Measurements from ENCODE around the gene NBPF9. TPM values are rescaled to one million over a fixed set of nuclear protein-coding genes. Genes with fewer than 3 reads are reported as not detected.
"Not testable (repeated sequence)": the region's sequence is repeated elsewhere in the genome, so short reads cannot be mapped to it uniquely, and the experiment has no call there.

NBPF9 gene
- 6.6 and 9.0 TPM in 2 replicates for total RNA-seq (2014; rRNA removed; shearing (Covaris generic))

GRCh38 chr1:149103109-149104081 is at the start of gene NBPF9:
Gene NBPF9 (minus strand): TSS chr1:149103551. CDS start chr1:149082139, 21,412 bp downstream.
- DNase-seq (ENCODE audit: low spot score): peak; percentile 6

- DNase-seq (ENCODE audit: low spot score): not testable (repeated sequence)
These were observed 46.6 kb upstream of the NBPF9 start for GRCh38 chr1:149149909-149150308.

- not testable (repeated sequence) for DNase-seq (ENCODE audit: low spot score)
These were observed 34.2 kb upstream of the NBPF9 start for GRCh38 chr1:149137585-149137984.

- DNase-seq (ENCODE audit: low spot score): not testable (repeated sequence)
These were observed 27.6 kb upstream of the NBPF9 start for GRCh38 chr1:149130938-149131337.

DNA sequence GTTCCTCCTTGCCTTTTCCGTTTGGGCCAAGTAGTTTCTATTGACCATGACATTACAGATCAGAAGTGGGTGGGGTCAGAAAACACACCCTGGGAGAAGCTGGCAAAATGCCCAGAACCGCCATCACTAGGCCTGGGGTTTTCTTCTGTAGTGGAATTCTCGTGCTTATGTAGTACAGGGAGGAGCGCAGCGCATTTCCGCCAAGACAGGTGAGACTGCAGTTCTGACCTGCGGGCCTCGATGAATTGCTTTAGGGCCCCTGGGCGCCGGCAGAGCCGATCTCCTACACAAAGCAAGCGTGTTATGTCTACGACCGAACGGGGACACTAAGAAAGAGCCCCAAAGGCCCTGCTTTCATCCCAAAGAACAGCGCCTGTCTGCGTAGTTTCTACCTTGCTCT is 25.9 kb upstream of the NBPF9 start:
- not testable (repeated sequence) for DNase-seq (ENCODE audit: low spot score)

- DNase-seq (ENCODE audit: low spot score): not testable (repeated sequence)
These were observed 23.3 kb upstream of the NBPF9 start for GRCh38 chr1:149126555-149127145.

DNA sequence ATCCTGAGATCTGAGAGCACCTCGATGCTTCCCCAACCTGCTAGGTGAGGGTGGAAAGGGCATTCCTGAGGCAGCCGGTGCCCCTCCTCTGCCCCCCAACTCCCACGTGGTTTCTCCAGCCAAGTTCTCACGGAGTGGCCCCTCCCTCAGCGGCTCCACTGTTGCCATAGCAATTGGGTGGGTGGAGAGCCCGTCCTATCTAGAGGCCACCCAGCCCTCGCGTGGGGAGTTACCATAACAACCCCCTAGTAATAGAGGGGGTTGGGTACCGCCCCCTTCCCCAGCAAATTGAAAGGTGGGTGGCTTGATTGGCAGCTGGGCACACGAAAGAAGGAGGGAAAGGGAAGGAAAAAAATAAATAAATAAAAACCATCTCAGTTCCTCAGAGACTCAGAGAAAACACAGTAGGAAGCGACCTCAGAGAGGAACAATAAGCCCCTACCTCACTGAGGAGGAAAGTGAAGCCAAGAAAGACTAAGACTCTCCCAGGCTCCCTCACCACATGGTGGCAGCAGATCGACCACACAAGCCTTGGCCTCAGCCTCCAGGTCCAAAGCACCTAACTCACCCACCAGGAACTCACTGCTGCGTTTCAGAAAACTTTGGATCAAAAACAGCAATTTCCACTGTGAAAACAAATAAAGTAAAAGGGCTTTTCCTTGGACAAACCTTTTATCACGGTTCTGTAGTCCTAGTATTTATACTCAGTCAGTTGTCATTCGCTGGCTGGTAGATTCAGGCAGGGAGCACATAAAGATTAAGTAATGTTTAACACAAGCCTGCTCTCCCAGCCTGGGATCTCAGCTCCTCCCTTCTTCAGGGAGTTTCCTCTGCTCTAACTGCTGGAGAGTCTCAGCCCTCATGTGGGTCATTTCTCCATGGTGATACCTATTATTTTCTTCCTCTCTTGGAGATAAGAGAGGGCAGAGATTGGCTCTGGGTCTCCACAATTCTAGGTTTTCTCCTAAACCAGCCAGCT is 20.9 kb upstream of the NBPF9 start:
- not testable (repeated sequence) for DNase-seq (ENCODE audit: low spot score)

- DNase-seq (ENCODE audit: low spot score): not testable (repeated sequence)
These were observed 9.5 kb upstream of the NBPF9 start for GRCh38 chr1:149112828-149113227.

GRCh38 chr1:149110343-149110742 is 7.0 kb upstream of the NBPF9 start:
- DNase-seq (ENCODE audit: low spot score): not testable (repeated sequence)

DNA sequence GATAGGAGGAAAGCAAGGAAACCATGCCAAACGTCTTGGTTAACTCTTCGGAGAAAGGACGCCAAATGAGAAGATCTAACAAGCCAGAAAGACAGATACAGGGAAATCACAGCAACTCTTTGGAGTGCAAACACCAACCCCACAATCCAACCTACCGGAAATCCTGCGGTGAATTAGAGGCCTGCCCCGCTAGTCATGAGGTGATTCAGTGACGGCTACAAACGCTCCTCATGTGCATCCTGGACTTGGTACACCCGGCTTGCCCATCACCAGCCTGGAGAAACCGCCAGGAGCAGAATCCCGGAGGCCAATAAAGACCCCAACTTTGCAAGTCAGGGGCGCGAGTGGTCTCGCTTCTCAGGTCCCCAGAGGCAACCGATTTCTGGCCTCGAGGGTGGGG is 777 bp downstream of the NBPF9 start:
- not testable (repeated sequence) for DNase-seq (ENCODE audit: low spot score)

DNA sequence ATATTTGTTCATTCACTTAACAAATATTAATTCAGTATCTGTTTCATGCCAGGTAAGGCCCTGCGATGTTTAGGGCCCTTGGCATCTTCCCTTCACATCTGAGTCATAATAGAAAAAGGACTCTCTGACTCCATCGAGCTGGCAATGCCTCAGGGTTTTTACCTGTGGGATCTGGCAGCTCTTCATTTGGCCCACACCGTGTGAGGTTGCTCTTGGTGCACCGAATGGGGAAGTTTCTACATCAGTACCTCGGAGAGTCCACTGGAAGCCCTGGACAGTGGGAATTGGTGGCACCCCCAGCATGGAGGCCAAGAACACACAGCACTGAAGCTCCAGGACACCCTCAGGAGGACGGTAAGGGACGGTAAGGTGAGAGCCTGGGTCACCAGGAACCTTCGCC is 5.1 kb downstream of the NBPF9 start:
- not testable (repeated sequence) for DNase-seq (ENCODE audit: low spot score)

- not testable (repeated sequence) for DNase-seq (ENCODE audit: low spot score)
These were observed 10.2 kb downstream of the NBPF9 start for GRCh38 chr1:149093155-149093554.

GRCh38 chr1:149075505-149076127 is 27.7 kb downstream of the NBPF9 start:
- not testable (repeated sequence) for DNase-seq (ENCODE audit: low spot score)

DNA sequence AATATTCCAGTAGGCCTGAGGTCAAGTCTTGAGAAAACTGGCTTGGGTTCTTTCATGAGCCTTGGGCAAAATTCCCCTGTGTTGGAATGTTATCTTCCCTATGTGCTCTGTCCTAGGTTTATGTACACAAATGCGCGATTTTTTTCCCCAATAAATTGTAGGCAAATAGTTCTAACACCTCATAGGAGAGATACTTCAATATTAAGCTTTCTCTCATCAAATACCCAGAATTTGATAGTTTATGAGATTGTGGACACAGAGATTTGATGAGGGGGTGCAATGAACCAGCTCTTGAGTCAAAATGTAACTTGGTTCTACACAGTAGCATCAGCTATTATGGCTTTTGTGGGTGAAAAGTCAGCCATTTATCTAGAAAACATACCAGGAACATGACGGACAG is 38.7 kb downstream of the NBPF9 start:
- not testable (repeated sequence) for DNase-seq (ENCODE audit: low spot score)

DNA sequence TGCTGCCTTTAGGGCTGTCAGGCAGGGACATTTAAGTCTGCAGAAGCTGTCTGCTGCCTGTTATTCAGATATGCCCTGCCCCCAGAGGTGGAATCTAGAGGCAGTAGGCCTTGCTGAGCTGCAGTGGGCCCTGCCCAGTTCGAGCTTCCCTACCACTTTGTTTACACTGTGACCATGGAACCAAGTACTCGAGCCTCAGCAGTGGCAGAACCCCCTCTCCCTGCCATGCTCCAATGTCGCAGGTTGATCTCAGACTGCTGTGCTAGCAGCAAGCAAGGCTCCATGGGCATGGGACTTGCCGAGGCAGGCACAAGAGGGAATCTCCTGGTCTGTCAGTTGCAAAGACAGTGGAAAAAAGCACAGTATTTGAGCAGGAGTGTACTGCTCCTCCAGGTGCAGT is 60.3 kb downstream of the NBPF9 start:
- DNase-seq (ENCODE audit: low spot score): not testable (repeated sequence)

- not testable (repeated sequence) for DNase-seq (ENCODE audit: low spot score)
These were observed 69.4 kb downstream of the NBPF9 start for GRCh38 chr1:149033916-149034315.

GRCh38 chr1:149024327-149024726 is 79.0 kb downstream of the NBPF9 start:
- not testable (repeated sequence) for DNase-seq (ENCODE audit: low spot score)

- not testable (repeated sequence) for DNase-seq (ENCODE audit: low spot score)
These were observed 84.8 kb downstream of the NBPF9 start for GRCh38 chr1:149018577-149018976.

GRCh38 chr1:149016626-149017025 is 86.7 kb downstream of the NBPF9 start:
- DNase-seq (ENCODE audit: low spot score): not testable (repeated sequence)

DNA sequence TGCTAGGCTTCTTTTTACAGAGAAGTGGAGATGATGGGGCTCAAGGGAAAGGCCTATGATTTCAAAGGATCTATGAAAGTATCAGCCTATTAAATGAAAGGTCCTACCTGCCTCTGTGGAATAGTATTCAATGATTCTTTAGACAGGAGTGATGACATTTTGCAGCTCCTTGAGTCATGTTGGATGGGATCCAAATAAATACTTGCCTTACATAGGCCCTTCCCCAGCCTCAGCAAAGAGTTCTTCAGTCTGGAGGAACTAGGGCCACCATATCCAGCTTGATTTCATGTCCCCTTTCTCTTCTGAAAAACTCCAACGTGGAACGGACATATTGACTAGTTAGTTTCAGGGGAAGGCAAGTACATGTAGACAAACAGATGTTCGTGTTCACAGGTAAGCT is 87.8 kb downstream of the NBPF9 start:
- not testable (repeated sequence) for DNase-seq (ENCODE audit: low spot score)

- DNase-seq (ENCODE audit: low spot score): not testable (repeated sequence)
These were observed 89.8 kb downstream of the NBPF9 start for GRCh38 chr1:149013513-149013912.

Measured in H4 (cell line).